H1 (cell line): Measurements from ENCODE around the gene CHD6. TPM values are rescaled to one million over a fixed set of nuclear protein-coding genes. Genes with fewer than 3 reads are reported as not detected.

Experiments
- E2F6 ChIP-seq: IDR thresholded peaks from 2 replicates; pipeline ENCODE4 v1.6.1; 2012; ENCODE audit warnings: inconsistent platforms
- HDAC2 ChIP-seq, 2 experiments: fragments of 300-600 bp in 1 of 2; sonication (generic) in 1 of 2; IDR thresholded peaks; 2 replicates each; pipeline ENCODE4 v1.6.1; 2011 to 2012; ENCODE audit warnings: low read depth in 2 of 2, low read length in 2 of 2, mild to moderate bottlenecking in 2 of 2, moderate library complexity in 2 of 2, borderline replicate concordance in 1 of 2, inconsistent platforms in 1 of 2
- HDAC6 ChIP-seq: IDR thresholded peaks from one replicate; pipeline ENCODE4 v1.7.1; 2012; ENCODE audit warnings: low read depth, mild to moderate bottlenecking, inconsistent platforms, low read length, moderate library complexity
- POU5F1 ChIP-seq: IDR thresholded peaks from 2 replicates; pipeline ENCODE4 v1.6.1; 2011; ENCODE audit warnings: low read depth, mild to moderate bottlenecking, low read length, moderate library complexity
- polyA plus RNA-seq, 7 experiments: library from polyadenylated mRNA; depleted of rRNA in 3 of 7; stranded (reverse) in 5 of 7; unstranded in 2 of 7; fragments of >200 nt in 5 of 7; fragments of 200-250 nt in 2 of 7; gene quantifications; 1 replicate in 5 of 7; 2 replicates in 1 of 7; 4 replicates in 1 of 7; pipeline versions ENCODE4 v1.2.1 to v1.2.3, GENCODE V29; 2011 to 2013; ENCODE audit warnings: missing spikeins in 2 of 7, mixed read lengths in 2 of 7
- total RNA-seq: library from RNA; stranded (reverse); fragmentation: NEBNext Ultra II Directional; extraction: Animal tissue kit (Norgen Biotek cat#: 25700); gene quantifications from 2 replicates; pipeline ENCODE4 v1.2.1, GENCODE V29; 2021

CHD6 gene
- total and polyA plus RNA-seq, 2 of the 8 experiments (the other 6 are each of a cell fraction or from before 2014, with no cell fraction given), result 11.1 to 62.9 TPM

- no peak for TF ChIP-seq HDAC6
- no peak for TF ChIP-seq E2F6
- no peak for TF ChIP-seq HDAC2 (IDR thresholded peaks at IDR 0.05; ENCODE audit: borderline replicate concordance in 1 of 2, low read depth in 2 of 2, low read length in 2 of 2)
- TF ChIP-seq POU5F1, result no peak
Measured at GRCh38 chr20:41657655-41658054, 39.5 kb upstream of the CHD6 start (continued).
